ENCODE data around the gene AACS.

DNA sequence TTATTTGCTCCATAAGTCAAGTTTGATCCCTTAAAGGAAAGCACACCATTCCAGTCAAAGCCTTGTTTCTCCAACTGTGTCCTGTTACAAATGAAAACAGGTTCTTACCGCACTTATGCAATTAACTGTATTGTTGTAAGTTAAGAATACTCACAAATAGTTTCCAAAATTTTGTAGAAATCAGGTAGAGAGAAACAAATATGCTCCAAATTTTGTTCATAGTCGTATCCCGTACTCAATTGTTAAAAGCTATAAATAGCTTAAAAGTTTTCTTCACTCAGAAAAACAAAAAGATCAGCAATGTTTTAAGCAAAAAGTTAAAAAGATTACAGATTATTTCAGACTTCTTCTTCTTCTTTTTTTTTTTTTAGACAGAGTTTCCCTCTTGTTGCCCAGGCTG lies 4.0 kb upstream of the AACS start:
- TF ChIP-seq CTCF (IDR thresholded peaks at IDR 0.05) (no peak), EP300 (IDR thresholded peaks at IDR 0.05) (no peak), POLR2AphosphoS5 (IDR thresholded peaks at IDR 0.05) (no peak), POLR2A (IDR thresholded peaks at IDR 0.05) (no peak)
